Measurements from ENCODE around the gene ASIC2.

ASIC2 gene

GRCh38 chr17:33241390-33241789, 51.7 kb downstream of the ASIC2 start:
- TF ChIP-seq CTCF (conservative IDR thresholded peaks at IDR 0.05) = no peak
- H3K27ac ChIP-seq = no peak overlapping the region

- H3K27ac ChIP-seq = no peak overlapping the region
- no peak for TF ChIP-seq CTCF (conservative IDR thresholded peaks at IDR 0.05)
Measured at GRCh38 chr17:33240362-33240761, 52.7 kb downstream of the ASIC2 start.

- no peak for TF ChIP-seq CTCF (conservative IDR thresholded peaks at IDR 0.05)
- H3K27ac ChIP-seq = no peak overlapping the region
Measured at GRCh38 chr17:33239702-33240101, 53.4 kb downstream of the ASIC2 start.

- no peak for TF ChIP-seq CTCF (conservative IDR thresholded peaks at IDR 0.05)
- H3K27ac ChIP-seq = no peak overlapping the region
Measured at GRCh38 chr17:33234930-33235685, 58.0 kb downstream of the ASIC2 start.

GRCh38 chr17:33234233-33234632, 58.9 kb downstream of the ASIC2 start:
- no peak overlapping the region for H3K27ac ChIP-seq
- TF ChIP-seq CTCF (conservative IDR thresholded peaks at IDR 0.05) = no peak

- no peak overlapping the region for H3K27ac ChIP-seq
- no peak for TF ChIP-seq CTCF (conservative IDR thresholded peaks at IDR 0.05)
Measured at GRCh38 chr17:33233811-33234177, 59.3 kb downstream of the ASIC2 start.

- no peak for TF ChIP-seq CTCF (conservative IDR thresholded peaks at IDR 0.05)
Measured at GRCh38 chr17:33229499-33229898, 63.6 kb downstream of the ASIC2 start.

More at GRCh38 chr17:33229499-33229898, 63.6 kb downstream of the ASIC2 start:
- H3K27ac ChIP-seq = no peak overlapping the region
